HEK293 (cell line): Measurements from ENCODE around the gene CYP2A13.

Experiments
- CTCF ChIA-PET: fragments of 350-600 bp; formaldehyde crosslinking; extraction: SDS; loops from one replicate; lab custom pipeline; 2021; ENCODE audit warnings: antibody characterized with exemption; lab: Yijun Ruan, JAX
- POLR2A ChIA-PET: fragments of 300-600 bp; formaldehyde crosslinking; extraction: SDS; loops from one replicate; lab custom pipeline; 2020; ENCODE audit warnings: antibody characterized with exemption, inconsistent platforms; lab: Yijun Ruan, JAX
- H3K27ac ChIP-seq: fragments of 200-500 bp; sonication (Bioruptor generic); 2 replicates; pipeline ENCODE4 v1.5.1; 2014; ENCODE audit warnings: low read depth, low read length, control low read depth, inconsistent platforms; ENCODE audit errors: extremely low read depth
- H3K36me3 ChIP-seq, 2 experiments: fragments of 200-500 bp in 1 of 2; sonication (Bioruptor generic) in 1 of 2; 1 replicate in 1 of 2; 2 replicates in 1 of 2; pipeline ENCODE4 v1.5.1; 2014 to 2017; ENCODE audit warnings: inconsistent platforms in 2 of 2, low read length in 2 of 2; ENCODE audit not compliant: control insufficient read depth in 2 of 2, insufficient read depth in 1 of 2
- H3K4me1 ChIP-seq: fragments of 200-500 bp; sonication (Bioruptor generic); 2 replicates; pipeline ENCODE4 v1.5.1; 2014; ENCODE audit warnings: mild to moderate bottlenecking, low read length, inconsistent platforms; ENCODE audit not compliant: control insufficient read depth, insufficient read depth
- H3K4me3 ChIP-seq: 2 replicates; pipeline ENCODE4 v1.5.1; 2011; ENCODE audit warnings: low read depth, mild to moderate bottlenecking, control low read depth, low read length, moderate library complexity
- H3K9me3 ChIP-seq: fragments of 200-500 bp; sonication (Bioruptor generic); 2 replicates; pipeline ENCODE4 v1.5.1; 2014; ENCODE audit warnings: low read depth, low read length, inconsistent platforms; ENCODE audit not compliant: control insufficient read depth, insufficient read depth
- TRIM28 ChIP-seq: IDR thresholded peaks from 2 replicates; pipeline ENCODE4 v1.6.1; 2011; ENCODE audit warnings: low read length, control low read depth, borderline replicate concordance
- YY2 ChIP-seq: fragments of 450-650 bp; formaldehyde crosslinking; IDR thresholded peaks from 2 replicates; pipeline ENCODE4 v1.5.1; 2016; ENCODE audit warnings: missing biosample characterization, missing genetic modification characterization
- ZBTB11 ChIP-seq: fragments of 450-650 bp; formaldehyde crosslinking; conservative IDR thresholded peaks from 2 replicates; pipeline ENCODE4 v1.5.1; 2016; ENCODE audit warnings: low read depth, missing biosample characterization, missing genetic modification characterization
- ZFP69B ChIP-seq: fragments of 450-650 bp; formaldehyde crosslinking; IDR thresholded peaks from 2 replicates; pipeline ENCODE4 v1.5.1; 2016; ENCODE audit warnings: missing biosample characterization, missing genetic modification characterization
- ZNF175 ChIP-seq: fragments of 450-650 bp; formaldehyde crosslinking; IDR thresholded peaks from 2 replicates; pipeline ENCODE4 v1.5.1; 2016; ENCODE audit warnings: missing biosample characterization, missing genetic modification characterization
- ZNF184 ChIP-seq: fragments of 450-650 bp; IDR thresholded peaks from 2 replicates; pipeline ENCODE4 v1.5.1; 2018; ENCODE audit warnings: missing biosample characterization, mild to moderate bottlenecking, missing genetic modification characterization
- ZNF341 ChIP-seq: fragments of 450-650 bp; formaldehyde crosslinking; IDR thresholded peaks from 2 replicates; pipeline ENCODE4; 2016; ENCODE audit warnings: low read depth, missing biosample characterization, missing genetic modification characterization
- ZNF473 ChIP-seq: fragments of 450-650 bp; formaldehyde crosslinking; IDR thresholded peaks from 2 replicates; pipeline ENCODE4 v1.5.1; 2017; ENCODE audit warnings: missing biosample characterization, missing genetic modification characterization
- ZNF585B ChIP-seq: fragments of 450-650 bp; formaldehyde crosslinking; IDR thresholded peaks from 2 replicates; pipeline ENCODE4 v1.5.1; 2016; ENCODE audit warnings: missing biosample characterization, missing genetic modification characterization
- ZNF629 ChIP-seq: fragments of 450-650 bp; formaldehyde crosslinking; IDR thresholded peaks from 2 replicates; pipeline ENCODE4 v1.5.1; 2017; ENCODE audit warnings: missing biosample characterization, missing genetic modification characterization
- ZNF639 ChIP-seq: fragments of 450-650 bp; formaldehyde crosslinking; IDR thresholded peaks from 2 replicates; pipeline ENCODE4 v1.5.1; 2016; ENCODE audit warnings: missing biosample characterization, missing genetic modification characterization
- ZNF664 ChIP-seq: fragments of 450-650 bp; formaldehyde crosslinking; IDR thresholded peaks from 2 replicates; pipeline ENCODE4 v1.5.1; 2016; ENCODE audit warnings: missing biosample characterization, missing genetic modification characterization
- ZNF777 ChIP-seq: fragments of 450-650 bp; formaldehyde crosslinking; IDR thresholded peaks from 2 replicates; pipeline ENCODE4 v1.5.1; 2017; ENCODE audit warnings: missing biosample characterization, missing genetic modification characterization, borderline replicate concordance
- TF ChIP-seq, protein P1 (sequence below): fragments of 450-650 bp; formaldehyde crosslinking; IDR thresholded peaks from 2 replicates; pipeline ENCODE4 v1.5.1; 2017; ENCODE audit warnings: missing biosample characterization, missing genetic modification characterization
- TF ChIP-seq, protein P2 (sequence below): fragments of 450-650 bp; formaldehyde crosslinking; IDR thresholded peaks from 2 replicates; pipeline ENCODE4 v1.5.1; 2016; ENCODE audit warnings: missing biosample characterization, missing genetic modification characterization

Gene CYP2A13

GRCh38 chr19:41111750-41112295 lies 23.6 kb downstream of the CYP2A13 start:
- 0 out of 2 replicates have a peak, but pooled peaks cover 5% of the 10 kb centered on the region for H3K9me3 ChIP-seq
- no peak for TF ChIP-seq ZFP69B (tag by site-specific recombination)
- no peak overlapping the region for H3K27ac ChIP-seq
- POLR2A ChIA-PET: no interaction called here
- H3K36me3 ChIP-seq: no peaks in the 10 kb centered on the region
- H3K4me3 ChIP-seq: no peak overlapping the region
- no peaks in the 10 kb centered on the region for H3K4me1 ChIP-seq
- CTCF ChIA-PET: interaction anchor here (0.6 to 1.2 kb wide), 2 partner anchors 15 to 67 kb away, joined by 3 to 5 read pairs; no protein-coding TSS in a partner anchor

DNA sequence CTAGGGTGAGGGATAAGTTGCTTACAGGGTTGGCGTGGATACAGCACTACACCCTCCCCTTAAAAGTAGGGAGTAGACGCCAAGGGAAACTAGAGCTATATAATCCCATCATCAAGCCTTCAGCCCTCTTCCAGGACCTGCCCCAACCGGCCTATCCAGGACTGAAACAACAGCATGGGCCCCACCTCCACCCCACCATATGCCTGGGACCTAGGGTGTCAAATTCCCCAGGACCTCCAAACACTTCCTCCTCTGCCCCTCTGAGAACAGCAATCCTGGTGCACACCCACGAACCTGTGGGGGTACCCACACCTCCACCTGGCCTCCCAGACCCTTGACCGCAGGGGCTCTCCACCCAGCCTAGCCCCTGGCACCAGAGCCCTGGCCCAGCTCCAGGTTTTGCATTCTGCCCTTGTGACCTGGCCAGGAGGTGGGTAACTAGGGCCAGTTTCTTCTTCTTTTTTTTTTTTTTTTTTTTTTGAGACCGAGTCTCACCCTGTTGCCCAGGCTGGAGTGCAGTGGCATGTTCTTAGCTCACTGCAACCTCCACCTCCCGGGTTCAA lies 24.6 kb downstream of the CYP2A13 start:
- no peak overlapping the region for H3K27ac ChIP-seq
- CTCF ChIA-PET: interaction anchor here (0.6 kb wide), 1 partner anchor 41 kb away, joined by 3 read pairs; no protein-coding TSS in a partner anchor
- no peaks in the 10 kb centered on the region for H3K4me1 ChIP-seq
- 0 out of 2 replicates have a peak, but pooled peaks cover 5% of the 10 kb centered on the region for H3K9me3 ChIP-seq
- no peak overlapping the region for H3K4me3 ChIP-seq
- no peaks in the 10 kb centered on the region for H3K36me3 ChIP-seq
- TF ChIP-seq ZNF175 (tag by site-specific recombination) (no peak), TRIM28 (no peak), ZNF777 (no peak), ZNF473 (tag by site-specific recombination) (no peak), ZNF639 (tag by site-specific recombination) (no peak), ZNF184 (tag by site-specific recombination) (no peak), ZNF585B (tag by site-specific recombination) (no peak), ZBTB11 (no peak), ZNF664 (no peak), ZNF629 (tag by site-specific recombination) (no peak), ZNF341 (no peak), YY2 (tag by site-specific recombination) (no peak)
- TF ChIP-seq, protein P1, sequence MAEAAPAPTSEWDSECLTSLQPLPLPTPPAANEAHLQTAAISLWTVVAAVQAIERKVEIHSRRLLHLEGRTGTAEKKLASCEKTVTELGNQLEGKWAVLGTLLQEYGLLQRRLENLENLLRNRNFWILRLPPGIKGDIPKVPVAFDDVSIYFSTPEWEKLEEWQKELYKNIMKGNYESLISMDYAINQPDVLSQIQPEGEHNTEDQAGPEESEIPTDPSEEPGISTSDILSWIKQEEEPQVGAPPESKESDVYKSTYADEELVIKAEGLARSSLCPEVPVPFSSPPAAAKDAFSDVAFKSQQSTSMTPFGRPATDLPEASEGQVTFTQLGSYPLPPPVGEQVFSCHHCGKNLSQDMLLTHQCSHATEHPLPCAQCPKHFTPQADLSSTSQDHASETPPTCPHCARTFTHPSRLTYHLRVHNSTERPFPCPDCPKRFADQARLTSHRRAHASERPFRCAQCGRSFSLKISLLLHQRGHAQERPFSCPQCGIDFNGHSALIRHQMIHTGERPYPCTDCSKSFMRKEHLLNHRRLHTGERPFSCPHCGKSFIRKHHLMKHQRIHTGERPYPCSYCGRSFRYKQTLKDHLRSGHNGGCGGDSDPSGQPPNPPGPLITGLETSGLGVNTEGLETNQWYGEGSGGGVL (tag by site-specific recombination): no peak
- TF ChIP-seq, protein P2, sequence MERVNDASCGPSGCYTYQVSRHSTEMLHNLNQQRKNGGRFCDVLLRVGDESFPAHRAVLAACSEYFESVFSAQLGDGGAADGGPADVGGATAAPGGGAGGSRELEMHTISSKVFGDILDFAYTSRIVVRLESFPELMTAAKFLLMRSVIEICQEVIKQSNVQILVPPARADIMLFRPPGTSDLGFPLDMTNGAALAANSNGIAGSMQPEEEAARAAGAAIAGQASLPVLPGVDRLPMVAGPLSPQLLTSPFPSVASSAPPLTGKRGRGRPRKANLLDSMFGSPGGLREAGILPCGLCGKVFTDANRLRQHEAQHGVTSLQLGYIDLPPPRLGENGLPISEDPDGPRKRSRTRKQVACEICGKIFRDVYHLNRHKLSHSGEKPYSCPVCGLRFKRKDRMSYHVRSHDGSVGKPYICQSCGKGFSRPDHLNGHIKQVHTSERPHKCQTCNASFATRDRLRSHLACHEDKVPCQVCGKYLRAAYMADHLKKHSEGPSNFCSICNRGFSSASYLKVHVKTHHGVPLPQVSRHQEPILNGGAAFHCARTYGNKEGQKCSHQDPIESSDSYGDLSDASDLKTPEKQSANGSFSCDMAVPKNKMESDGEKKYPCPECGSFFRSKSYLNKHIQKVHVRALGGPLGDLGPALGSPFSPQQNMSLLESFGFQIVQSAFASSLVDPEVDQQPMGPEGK: no peak
- POLR2A ChIA-PET: interaction anchor here (0.6 kb wide), 1 partner anchor 21 kb away, joined by 4 read pairs; no protein-coding TSS in a partner anchor
